Neural crest cell (in vitro differentiated cells): ENCODE results near the gene CAPRIN1. TPM values are rescaled to one million over a fixed set of nuclear protein-coding genes. Genes with fewer than 3 reads are reported as not detected.

Experiments
- DNase-seq: peaks from one replicate; pipeline ENCODE4 v3.0.0; 2021; ENCODE audit warnings: low read depth, mixed read lengths, low spot score
- H3K27ac Mint-ChIP-seq: one replicate; pipeline ENCODE4 v1.8.0; 2021; ENCODE audit warnings: mild to moderate bottlenecking, mixed read lengths; ENCODE audit not compliant: unreplicated experiment
- H3K27me3 Mint-ChIP-seq: 2 replicates; pipeline ENCODE4 v1.8.0; 2021; ENCODE audit warnings: low read depth, mild to moderate bottlenecking, mixed read lengths
- H3K36me3 Mint-ChIP-seq: 2 replicates; pipeline ENCODE4 v1.8.0; 2021; ENCODE audit warnings: low read depth, mild to moderate bottlenecking, mixed read lengths
- H3K4me1 Mint-ChIP-seq: 2 replicates; pipeline ENCODE4 v1.8.0; 2021; ENCODE audit warnings: mixed read lengths
- H3K4me3 Mint-ChIP-seq: one replicate; pipeline ENCODE4 v1.8.0; 2021; ENCODE audit warnings: mild to moderate bottlenecking, mixed read lengths
- H3K9me3 Mint-ChIP-seq: 2 replicates; pipeline ENCODE4 v1.8.0; 2021; ENCODE audit warnings: mixed read lengths
- CTCF ChIP-seq: fragments of 200-600 bp; sonication (generic); conservative IDR thresholded peaks from 2 replicates; pipeline ENCODE4 v1.5.0; 2021; ENCODE audit warnings: antibody characterized with exemption, mild to moderate bottlenecking
- total RNA-seq: library from RNA; stranded (reverse); gene quantifications from 2 replicates; pipeline ENCODE4 v1.2.1, GENCODE V29; 2021

Gene CAPRIN1
- total RNA-seq, 1 donor from 2014 or later: 383 TPM

GRCh38 chr11:34146866-34147265 lies 95.3 kb downstream of the CAPRIN1 start:
- H3K4me1 Mint-ChIP-seq: peaks cover 23% of the 10 kb centered on the region
- no peak for DNase-seq
- TF ChIP-seq CTCF: no peak
- no peak overlapping the region for H3K4me3 Mint-ChIP-seq
- H3K36me3 Mint-ChIP-seq: peaks cover 23% of the 10 kb centered on the region
- H3K27me3 Mint-ChIP-seq: no peaks in the 10 kb centered on the region
- H3K27ac Mint-ChIP-seq: peak overlapping the region; percentile 35
- no peaks in the 10 kb centered on the region for H3K9me3 Mint-ChIP-seq

- no peak for TF ChIP-seq CTCF
Observed at GRCh38 chr11:34147581-34147980, 96.0 kb downstream of the CAPRIN1 start.

GRCh38 chr11:34148504-34149165 lies 97.1 kb downstream of the CAPRIN1 start:
- H3K36me3 Mint-ChIP-seq: peaks cover 16% of the 10 kb centered on the region
- H3K27me3 Mint-ChIP-seq: no peaks in the 10 kb centered on the region
- TF ChIP-seq CTCF: no peak
- H3K27ac Mint-ChIP-seq: peak overlapping the region; percentile 98
- peaks cover 16% of the 10 kb centered on the region for H3K4me1 Mint-ChIP-seq
- peak; percentile 39 for DNase-seq
- no peaks in the 10 kb centered on the region for H3K9me3 Mint-ChIP-seq
- H3K4me3 Mint-ChIP-seq: peak overlapping the region; percentile 53

More at GRCh38 chr11:34147581-34147980, 96.0 kb downstream of the CAPRIN1 start:
- DNase-seq: no peak
- Mint-ChIP-seq H3K4me1 (peaks cover 23% of the 10 kb centered on the region), H3K9me3 (no peaks in the 10 kb centered on the region), H3K27me3 (no peaks in the 10 kb centered on the region), H3K36me3 (peaks cover 22% of the 10 kb centered on the region), H3K27ac (peak overlapping the region; percentile 90), H3K4me3 (no peak overlapping the region)

- peak overlapping the region; percentile 53 for H3K4me3 Mint-ChIP-seq
- no peak for DNase-seq
- peaks cover 16% of the 10 kb centered on the region for H3K4me1 Mint-ChIP-seq
- H3K27me3 Mint-ChIP-seq: no peaks in the 10 kb centered on the region
- no peak for TF ChIP-seq CTCF
- peaks cover 16% of the 10 kb centered on the region for H3K36me3 Mint-ChIP-seq
- H3K27ac Mint-ChIP-seq: peak overlapping the region; percentile 89
- no peaks in the 10 kb centered on the region for H3K9me3 Mint-ChIP-seq
Observed at GRCh38 chr11:34149274-34149673, 97.7 kb downstream of the CAPRIN1 start.

- no peaks in the 10 kb centered on the region for H3K27me3 Mint-ChIP-seq
- peak; percentile 22 for DNase-seq
- peaks cover 16% of the 10 kb centered on the region for H3K4me1 Mint-ChIP-seq
- H3K27ac Mint-ChIP-seq: no peak overlapping the region
- H3K4me3 Mint-ChIP-seq: no peak overlapping the region
- TF ChIP-seq CTCF: peak; percentile 53
- no peaks in the 10 kb centered on the region for H3K9me3 Mint-ChIP-seq
- peaks cover 16% of the 10 kb centered on the region for H3K36me3 Mint-ChIP-seq
Observed at GRCh38 chr11:34149786-34150185, 98.3 kb downstream of the CAPRIN1 start.
